H1 (cell line): ENCODE data around the gene LRP5. TPM values are rescaled to one million over a fixed set of nuclear protein-coding genes. Genes with fewer than 3 reads are reported as not detected.

Experiments used
- ZNF274 ChIP-seq: IDR thresholded peaks from 2 replicates; pipeline ENCODE4 v1.7.0; 2012; ENCODE audit warnings: low read length, borderline replicate concordance; ENCODE audit errors: extremely low read depth
- polyA plus RNA-seq, 7 experiments: library from polyadenylated mRNA; depleted of rRNA in 3 of 7; stranded (reverse) in 5 of 7; unstranded in 2 of 7; fragments of >200 nt in 5 of 7; fragments of 200-250 nt in 2 of 7; gene quantifications; 1 replicate in 5 of 7; 2 replicates in 1 of 7; 4 replicates in 1 of 7; pipeline versions ENCODE4 v1.2.1 to v1.2.3, GENCODE V29; 2011 to 2013; ENCODE audit warnings: missing spikeins in 2 of 7, mixed read lengths in 2 of 7
- total RNA-seq: library from RNA; stranded (reverse); fragmentation: NEBNext Ultra II Directional; extraction: Animal tissue kit (Norgen Biotek cat#: 25700); gene quantifications from 2 replicates; pipeline ENCODE4 v1.2.1, GENCODE V29; 2021

Gene LRP5
- total and polyA plus RNA-seq, 2 of the 8 experiments (the other 6 are each of a cell fraction or from before 2014, with no cell fraction given), result 19.0 to 38.9 TPM

GRCh38 chr11:68297494-68297811, 14.9 kb upstream of the LRP5 start (continued):
- TF ChIP-seq ZNF274, result no peak
